GM12878 (cell line): Measurements from ENCODE around the gene KDM4F. TPM values are rescaled to one million over a fixed set of nuclear protein-coding genes. Genes with fewer than 3 reads are reported as not detected.
A peak's percentile ranks its signal among the peaks of the same experiment; 100 is the strongest.

Source experiments
- ATAC-seq: fragments of 200-7000 bp; cut with Tn5 transposase; 3 replicates; pipeline ENCODE4 v1.9.1; 2020; ENCODE audit warnings: mild to moderate bottlenecking, moderate library complexity
- BruUV-seq: library from RNA; stranded (reverse); fragments of 400-500 nt; replicated peaks from 2 replicates; lab custom pipeline; 2021; lab: Mats Ljungman, UMichigan
- CTCF ChIA-PET: fragments of 300-600 bp; sonication (Branson Sonifier 250); formaldehyde crosslinking; extraction: SDS; loops from one replicate; lab custom pipeline; 2021; ENCODE audit warnings: inconsistent platforms; lab: Yijun Ruan, JAX
- POLR2A ChIA-PET: fragments of 350-600 bp; formaldehyde crosslinking; extraction: SDS; loops from one replicate; lab custom pipeline; 2021; ENCODE audit warnings: inconsistent platforms; lab: Charles Lee
- RAD21 ChIA-PET: fragments of 300-600 bp; sonication (Branson Sonifier 250); formaldehyde crosslinking; loops from one replicate; lab custom pipeline; 2023; ENCODE audit warnings: antibody characterized with exemption; ENCODE audit not compliant: unreplicated experiment; lab: Charles Lee
- SMC1A ChIA-PET: fragments of 300-600 bp; sonication (Branson Sonifier 250); formaldehyde crosslinking; loops from one replicate; lab custom pipeline; 2023; ENCODE audit not compliant: unreplicated experiment, uncharacterized antibody; lab: Charles Lee
- DNase-seq: peaks from one replicate; pipeline ENCODE4 v3.0.0-alpha.2; 2011; ENCODE audit warnings: low read depth, low spot score
- FAIRE-seq: peaks from 3 replicates; lab custom pipeline; 2011; peaks lifted over from hg19 to GRCh38; lab: Jason Lieb, UNC
- H2AFZ ChIP-seq: 2 replicates; pipeline ENCODE4 v1.6.0; 2011; ENCODE audit warnings: low read depth, low read length, control low read depth; ENCODE audit not compliant: control insufficient read depth
- H3K27ac ChIP-seq: 2 replicates; pipeline ENCODE4 v1.5.1; 2011; ENCODE audit warnings: control low read depth; ENCODE audit not compliant: control insufficient read depth, insufficient read depth
- H3K27me3 ChIP-seq, 2 experiments: replicated peaks in 1 of 2; 2 replicates each; pipeline versions ENCODE4 v1.6.0 to v1.6.1; 2011; ENCODE audit warnings: low read length in 1 of 2; ENCODE audit not compliant: control insufficient read depth in 2 of 2, insufficient read depth in 2 of 2
- H3K36me3 ChIP-seq, 2 experiments: 2 replicates each; pipeline ENCODE4 v1.5.1; 2011; ENCODE audit warnings: low read length in 1 of 2; ENCODE audit not compliant: control insufficient read depth in 2 of 2, insufficient read depth in 2 of 2
- H3K4me1 ChIP-seq: 2 replicates; pipeline ENCODE4 v1.6.1; 2011; ENCODE audit warnings: mild to moderate bottlenecking, low read length, moderate library complexity, mixed read lengths; ENCODE audit not compliant: control insufficient read depth, insufficient read depth
- H3K4me2 ChIP-seq: 2 replicates; pipeline ENCODE4 v1.6.0; 2011; ENCODE audit warnings: control low read depth; ENCODE audit not compliant: control insufficient read depth, insufficient read depth
- H3K4me3 ChIP-seq: fragments of 200-600 bp; sonication (generic); 2 replicates; pipeline ENCODE4 v1.5.1; 2016
- H3K79me2 ChIP-seq: 2 replicates; pipeline ENCODE4 v1.6.0; 2011; ENCODE audit warnings: low read length; ENCODE audit not compliant: control insufficient read depth, insufficient read depth
- H3K9ac ChIP-seq: 2 replicates; pipeline ENCODE4 v1.8.0; 2011; ENCODE audit warnings: low read length, control low read depth, mixed read lengths; ENCODE audit not compliant: control insufficient read depth, insufficient read depth
- H3K9me3 ChIP-seq: replicated peaks from 3 replicates; pipeline ENCODE4 v1.5.1; 2011; ENCODE audit warnings: mild to moderate bottlenecking, low read length; ENCODE audit not compliant: control insufficient read depth, insufficient read depth
- H4K20me1 ChIP-seq: 2 replicates; pipeline ENCODE4 v1.6.0; 2011; ENCODE audit not compliant: control insufficient read depth, insufficient read depth
- CBX5 ChIP-seq: sonication (generic); IDR thresholded peaks from 2 replicates; pipeline ENCODE4 v1.6.1; 2016; ENCODE audit warnings: low read depth, moderate library complexity, mild to moderate bottlenecking, inconsistent platforms
- CHD1 ChIP-seq: IDR thresholded peaks from 2 replicates; pipeline ENCODE4 v1.6.1; 2012; ENCODE audit warnings: low read depth, low read length, improper control_type of control experiment
- FOXM1 ChIP-seq: IDR thresholded peaks from 2 replicates; pipeline ENCODE4 v1.6.1; 2012; ENCODE audit warnings: low read depth, mild to moderate bottlenecking, inconsistent platforms, low read length, moderate library complexity
- GATAD2B ChIP-seq: fragments of 450-650 bp; conservative IDR thresholded peaks from 2 replicates; pipeline ENCODE4 v1.6.1; 2017; ENCODE audit warnings: low read depth, mild to moderate bottlenecking, moderate library complexity
- POLR2A ChIP-seq: IDR thresholded peaks from 2 replicates; pipeline ENCODE4 v1.6.1; 2011; ENCODE audit warnings: low read depth, mild to moderate bottlenecking, low read length
- RAD21 ChIP-seq: IDR thresholded peaks from 2 replicates; pipeline ENCODE4 v1.6.1; 2011; ENCODE audit warnings: mild to moderate bottlenecking, low read depth, low read length, moderate library complexity; ENCODE audit not compliant: insufficient read depth
- RB1 ChIP-seq: fragments of 450-650 bp; formaldehyde crosslinking; IDR thresholded peaks from 2 replicates; pipeline ENCODE4 v1.6.1; 2017; ENCODE audit warnings: mild to moderate bottlenecking, borderline replicate concordance
- WGBS: methylation state at CpG from one replicate; pipeline ENCODE4 v1.1.6; 2016; ENCODE audit warnings: low lambda C conversion rate; ENCODE audit not compliant: insufficient replicate concordance, insufficient coverage; ENCODE audit errors: missing lambda C conversion rate; 5-methylcytosine and 5-hydroxymethylcytosine counted together
- in situ Hi-C: fragments of 300-500 bp; cut with MboI; formaldehyde crosslinking; loops from 9 replicates; pipeline ENCODE4 v1.14.3; 2018; ENCODE audit warnings: mixed read lengths
- intact Hi-C: fragments of 100-400 bp; cut with micrococcal nuclease; formaldehyde crosslinking; loops from one replicate; pipeline ENCODE4 v1.14.2; 2022; ENCODE audit not compliant: unreplicated experiment
- polyA plus RNA-seq, 11 experiments: library from polyadenylated mRNA; depleted of rRNA in 4 of 11; unstranded in 6 of 11; stranded (reverse) in 5 of 11; fragments of >200 nt; fragmentation: Nextera tagmentation in 4 of 11; fragmentation: Illumina TruSeq in 1 of 11; extraction: Ambion mirVana in 4 of 11; extraction: Trizol in 1 of 11; gene quantifications; 1 replicate in 1 of 11; 2 replicates in 10 of 11; pipeline versions ENCODE4 v1.2.1 to v1.2.3, GENCODE V29; 2011 to 2016; ENCODE audit warnings: inconsistent platforms in 2 of 11, missing spikeins in 2 of 11, low read depth in 1 of 11
- total RNA-seq, 4 experiments: library from RNA; depleted of rRNA in 3 of 4; stranded (reverse); fragments of >200 nt in 3 of 4; fragmentation: Illumina TruSeq in 1 of 4; extraction: Trizol in 1 of 4; gene quantifications; 2 replicates each; pipeline versions ENCODE4 v1.2.1 to v1.2.3, GENCODE V29; 2013 to 2021
- TF ChIP-seq, protein P1 (sequence below): fragments of 450-650 bp; IDR thresholded peaks from 2 replicates; pipeline ENCODE4 v1.6.1; 2017; ENCODE audit warnings: mild to moderate bottlenecking, moderate library complexity
- TF ChIP-seq, protein P2 (sequence below), 3 experiments: IDR thresholded peaks in 2 of 3; conservative IDR thresholded peaks in 1 of 3; 2 replicates each; pipeline ENCODE4 v1.5.1; 2011; ENCODE audit warnings: low read depth in 3 of 3, low read length in 3 of 3, mild to moderate bottlenecking in 3 of 3, control low read depth in 2 of 3, moderate library complexity in 2 of 3, inconsistent platforms in 1 of 3, mixed read lengths in 1 of 3; ENCODE audit not compliant: control insufficient read depth in 2 of 3, insufficient read depth in 1 of 3; ENCODE audit errors: extremely low read depth in 1 of 3

The KDM4F gene
- total and polyA plus RNA-seq, 10 of the 15 experiments (the other 5 are each of a cell fraction or from before 2014, with no cell fraction given), result not detected

- TF ChIP-seq, protein P1, sequence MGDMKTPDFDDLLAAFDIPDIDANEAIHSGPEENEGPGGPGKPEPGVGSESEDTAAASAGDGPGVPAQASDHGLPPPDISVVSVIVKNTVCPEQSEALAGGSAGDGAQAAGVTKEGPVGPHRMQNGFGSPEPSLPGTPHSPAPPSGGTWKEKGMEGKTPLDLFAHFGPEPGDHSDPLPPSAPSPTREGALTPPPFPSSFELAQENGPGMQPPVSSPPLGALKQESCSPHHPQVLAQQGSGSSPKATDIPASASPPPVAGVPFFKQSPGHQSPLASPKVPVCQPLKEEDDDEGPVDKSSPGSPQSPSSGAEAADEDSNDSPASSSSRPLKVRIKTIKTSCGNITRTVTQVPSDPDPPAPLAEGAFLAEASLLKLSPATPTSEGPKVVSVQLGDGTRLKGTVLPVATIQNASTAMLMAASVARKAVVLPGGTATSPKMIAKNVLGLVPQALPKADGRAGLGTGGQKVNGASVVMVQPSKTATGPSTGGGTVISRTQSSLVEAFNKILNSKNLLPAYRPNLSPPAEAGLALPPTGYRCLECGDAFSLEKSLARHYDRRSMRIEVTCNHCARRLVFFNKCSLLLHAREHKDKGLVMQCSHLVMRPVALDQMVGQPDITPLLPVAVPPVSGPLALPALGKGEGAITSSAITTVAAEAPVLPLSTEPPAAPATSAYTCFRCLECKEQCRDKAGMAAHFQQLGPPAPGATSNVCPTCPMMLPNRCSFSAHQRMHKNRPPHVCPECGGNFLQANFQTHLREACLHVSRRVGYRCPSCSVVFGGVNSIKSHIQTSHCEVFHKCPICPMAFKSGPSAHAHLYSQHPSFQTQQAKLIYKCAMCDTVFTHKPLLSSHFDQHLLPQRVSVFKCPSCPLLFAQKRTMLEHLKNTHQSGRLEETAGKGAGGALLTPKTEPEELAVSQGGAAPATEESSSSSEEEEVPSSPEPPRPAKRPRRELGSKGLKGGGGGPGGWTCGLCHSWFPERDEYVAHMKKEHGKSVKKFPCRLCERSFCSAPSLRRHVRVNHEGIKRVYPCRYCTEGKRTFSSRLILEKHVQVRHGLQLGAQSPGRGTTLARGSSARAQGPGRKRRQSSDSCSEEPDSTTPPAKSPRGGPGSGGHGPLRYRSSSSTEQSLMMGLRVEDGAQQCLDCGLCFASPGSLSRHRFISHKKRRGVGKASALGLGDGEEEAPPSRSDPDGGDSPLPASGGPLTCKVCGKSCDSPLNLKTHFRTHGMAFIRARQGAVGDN, result no peak
These were observed 42.5 kb downstream of the KDM4F start (continued) for GRCh38 chr11:95091663-95092180.

DNA sequence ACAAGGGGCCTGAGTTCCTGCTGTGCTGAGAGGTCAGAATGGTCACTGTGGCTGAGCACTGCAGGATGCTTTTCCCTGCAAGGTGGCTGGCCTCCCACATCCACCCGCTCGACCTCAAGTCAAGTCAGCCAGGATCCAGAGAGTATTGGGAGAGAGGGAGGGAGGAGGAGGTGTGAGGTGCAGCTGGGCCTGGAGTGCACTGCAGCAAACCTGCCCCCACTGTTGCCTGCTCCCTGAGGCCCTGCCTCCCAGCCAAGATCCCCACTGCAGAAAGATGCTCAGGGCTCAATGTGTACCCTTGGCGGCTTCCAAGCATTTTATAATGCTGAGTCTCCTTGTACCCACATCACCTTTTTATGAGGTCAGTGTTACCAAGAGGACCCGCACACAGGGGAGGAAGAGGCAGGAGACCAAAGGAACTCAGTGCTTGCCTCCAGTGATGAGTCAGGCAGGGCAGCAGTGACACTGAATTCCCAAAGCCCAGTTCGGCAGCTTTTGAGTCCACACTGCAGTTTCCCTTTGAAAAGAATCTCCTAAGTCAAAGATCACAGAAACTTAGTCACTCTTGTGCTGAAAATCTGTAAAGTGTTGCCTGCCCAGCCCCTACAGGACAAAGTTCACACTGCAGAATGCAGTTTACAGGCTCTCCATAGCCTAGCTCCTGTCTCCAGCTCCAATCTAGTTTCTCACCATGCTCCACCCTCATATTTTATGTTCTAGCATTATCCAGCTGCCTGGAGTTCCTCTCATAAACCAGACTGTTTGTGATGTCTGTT, 43.5 kb downstream of the KDM4F start:
- Histone ChIP-seq H3K27ac (no peak overlapping the region; the same call in 1 of the 2 replicates), H3K9me3 (no peaks in the 10 kb centered on the region)
- no TSS peak for BruUV-seq
- ChIA-PET RAD21 (interaction anchor here (0.6 to 12.5 kb wide), 12 partner anchors 8 to 149 kb away, joined by 3 to 244 read pairs (median 4); partner anchors contain the start of genes CWC15, KDM4D and SRSF8), POLR2A (interaction anchor here (0.5 to 8.0 kb wide), 14 partner anchors 8 to 1345 kb away, joined by 3 to 139 read pairs (median 6); partner anchors contain the start of genes CEP57, CWC15, KDM4D and SESN3)
- peak; percentile 37 for ATAC-seq
- 0 out of 2 replicates have a peak, but pooled peaks have one; percentile 24 for TF ChIP-seq GATAD2B
- no peak for TF ChIP-seq FOXM1
- no peak for TF ChIP-seq POLR2A
- peak; percentile 27; the same call in 1 of the 2 replicates for TF ChIP-seq RAD21
- TF ChIP-seq CHD1, result no peak
- TF ChIP-seq RB1, result no peak
- TF ChIP-seq, protein P2, sequence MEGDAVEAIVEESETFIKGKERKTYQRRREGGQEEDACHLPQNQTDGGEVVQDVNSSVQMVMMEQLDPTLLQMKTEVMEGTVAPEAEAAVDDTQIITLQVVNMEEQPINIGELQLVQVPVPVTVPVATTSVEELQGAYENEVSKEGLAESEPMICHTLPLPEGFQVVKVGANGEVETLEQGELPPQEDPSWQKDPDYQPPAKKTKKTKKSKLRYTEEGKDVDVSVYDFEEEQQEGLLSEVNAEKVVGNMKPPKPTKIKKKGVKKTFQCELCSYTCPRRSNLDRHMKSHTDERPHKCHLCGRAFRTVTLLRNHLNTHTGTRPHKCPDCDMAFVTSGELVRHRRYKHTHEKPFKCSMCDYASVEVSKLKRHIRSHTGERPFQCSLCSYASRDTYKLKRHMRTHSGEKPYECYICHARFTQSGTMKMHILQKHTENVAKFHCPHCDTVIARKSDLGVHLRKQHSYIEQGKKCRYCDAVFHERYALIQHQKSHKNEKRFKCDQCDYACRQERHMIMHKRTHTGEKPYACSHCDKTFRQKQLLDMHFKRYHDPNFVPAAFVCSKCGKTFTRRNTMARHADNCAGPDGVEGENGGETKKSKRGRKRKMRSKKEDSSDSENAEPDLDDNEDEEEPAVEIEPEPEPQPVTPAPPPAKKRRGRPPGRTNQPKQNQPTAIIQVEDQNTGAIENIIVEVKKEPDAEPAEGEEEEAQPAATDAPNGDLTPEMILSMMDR (IDR thresholded peaks at IDR 0.05 in 2 of 3, conservative IDR thresholded peaks at IDR 0.05 in 1 of 3; ENCODE audit: control insufficient read depth in 2 of 3, extremely low read depth in 1 of 3, insufficient read depth in 1 of 3, low read depth in 3 of 3, low read length in 3 of 3), result peak; percentile 42 to 77 (median 69)
- 0 out of 2 replicates have a peak, but pooled peaks have one; percentile 13 for TF ChIP-seq CBX5
- TF ChIP-seq, all 136 proteins: peak for 4
- Histone ChIP-seq H3K4me1 (peaks cover 45% of the 10 kb centered on the region), H3K27me3 (no peaks in the 10 kb centered on the region), H4K20me1 (no peaks in the 10 kb centered on the region), H2AFZ (no peak overlapping the region), H3K79me2 (peaks cover 11% of the 10 kb centered on the region), H3K4me2 (peak overlapping the region; percentile 74), H3K4me3 (peak overlapping the region; percentile 6; the same call in 1 of the 2 replicates), H3K36me3 (no peaks in the 10 kb centered on the region), H3K9ac (no peak overlapping the region)
- WGBS, result 62% methylated on average over 3 of the region's 5 CpGs
- intact Hi-C loops, result loop anchor here (1.0 to 5.0 kb wide), 3 partner anchors 23 to 695 kb away; partner anchors contain the start of genes FAM76B and SESN3
- in situ Hi-C loops, result loop anchor here (10.0 kb wide), 1 partner anchor 1152 kb away; no protein-coding TSS in a partner anchor
- CTCF ChIA-PET, result interaction anchor here (0.5 to 13.7 kb wide), 15 partner anchors 9 to 1153 kb away, joined by 3 to 296 read pairs (median 7); partner anchors contain the start of gene SRSF8
- FAIRE-seq, result peak; percentile 27
- SMC1A ChIA-PET, result interaction anchor here (0.8 to 17.5 kb wide), 13 partner anchors 8 to 161 kb away, joined by 3 to 315 read pairs (median 5); partner anchors contain the start of gene SRSF8
- DNase-seq, result no peak
